Glomerular endothelial cell (primary cell): ENCODE results near the gene RPL4. TPM values are rescaled to one million over a fixed set of nuclear protein-coding genes. Genes with fewer than 3 reads are reported as not detected.
"Not testable (repeated sequence)": the region's sequence is repeated elsewhere in the genome, so short reads cannot be mapped to it uniquely, and the experiment has no call there.

Experiments
- DNase-seq: peaks from one replicate; pipeline ENCODE4 v3.0.0-alpha.2; 2011; ENCODE audit warnings: low read depth, low spot score; ENCODE audit errors: extremely low read depth
- total RNA-seq: library from RNA; depleted of rRNA; stranded (reverse); fragments of >200 nt; gene quantifications from 2 replicates; pipeline ENCODE4 v1.2.3, GENCODE V29; 2015

RPL4 gene
- 2,424 and 3,654 TPM in 2 replicates for total RNA-seq

DNA sequence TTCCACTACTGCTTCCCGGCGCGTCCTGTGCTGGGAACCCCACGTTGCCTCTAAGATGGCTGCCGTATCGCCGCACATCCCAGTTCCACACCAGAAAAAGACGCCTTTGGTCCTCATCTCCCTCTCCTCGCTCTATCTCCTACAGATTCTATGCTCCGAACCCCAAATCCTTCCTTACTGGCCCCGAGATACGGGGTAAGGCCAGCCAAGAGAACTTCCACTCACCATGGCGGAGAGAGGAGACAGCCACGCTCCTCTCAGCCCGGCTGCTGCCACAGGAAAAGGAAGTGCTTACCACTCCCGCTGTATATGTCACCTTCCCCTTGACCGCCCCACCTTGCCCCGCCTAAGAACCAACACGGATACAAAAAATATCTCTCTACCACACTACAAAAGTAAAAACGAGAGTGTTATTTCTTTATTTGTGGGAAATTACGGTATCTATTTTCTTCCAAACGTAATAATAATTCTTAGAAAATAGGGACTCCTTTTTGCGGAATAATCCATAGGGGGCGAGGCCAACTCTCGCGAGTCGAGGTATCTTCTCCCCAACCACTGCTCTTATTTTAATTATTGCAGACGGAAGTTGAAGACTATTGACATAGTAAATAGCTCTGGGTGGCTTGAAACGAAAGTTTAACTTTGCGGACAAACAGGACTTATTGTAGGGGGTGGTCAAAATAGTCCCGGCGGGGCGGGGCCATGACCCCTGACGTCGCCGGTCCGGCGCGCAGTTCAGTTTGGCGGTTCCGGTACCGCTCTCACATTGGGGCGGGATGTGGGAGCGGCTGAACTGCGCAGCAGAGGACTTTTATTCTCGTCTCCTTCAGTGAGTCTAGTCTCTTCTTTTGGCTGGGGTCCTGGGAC, at the start of gene RPL4, which contains the start of gene ZWILCH:
TSS of gene RPL4 (minus strand) at position 293 of the 867 bp plus-strand sequence. CDS start at position 228, 65 bp downstream.
TSS of gene ZWILCH (plus strand) at position 764 of the 867 bp plus-strand sequence. CDS start at position 777, 13 bp downstream.
- DNase-seq: peak; percentile 76

DNA sequence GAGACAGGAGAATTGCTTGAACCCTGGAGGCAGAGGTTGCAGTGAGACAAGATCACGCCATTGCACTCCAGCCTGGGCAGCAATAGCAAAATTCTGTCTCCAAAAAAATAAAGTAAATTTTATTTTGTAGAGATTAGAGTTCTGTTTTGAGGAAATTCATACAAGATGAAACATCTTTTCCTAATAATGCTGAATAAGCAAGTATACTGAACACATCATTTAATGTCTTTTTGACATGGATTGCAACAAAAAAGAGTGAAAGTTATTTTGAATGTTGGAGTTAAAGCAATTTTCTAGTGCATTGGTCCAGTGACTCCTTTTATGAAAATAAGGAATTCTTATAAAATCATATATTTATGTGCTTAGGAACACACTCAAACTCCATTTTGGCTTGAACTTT, 40.6 kb upstream of the RPL4 start:
- no peak for DNase-seq

- DNase-seq: no peak
These were observed 38.2 kb upstream of the RPL4 start for GRCh38 chr15:66542896-66543295.

DNA sequence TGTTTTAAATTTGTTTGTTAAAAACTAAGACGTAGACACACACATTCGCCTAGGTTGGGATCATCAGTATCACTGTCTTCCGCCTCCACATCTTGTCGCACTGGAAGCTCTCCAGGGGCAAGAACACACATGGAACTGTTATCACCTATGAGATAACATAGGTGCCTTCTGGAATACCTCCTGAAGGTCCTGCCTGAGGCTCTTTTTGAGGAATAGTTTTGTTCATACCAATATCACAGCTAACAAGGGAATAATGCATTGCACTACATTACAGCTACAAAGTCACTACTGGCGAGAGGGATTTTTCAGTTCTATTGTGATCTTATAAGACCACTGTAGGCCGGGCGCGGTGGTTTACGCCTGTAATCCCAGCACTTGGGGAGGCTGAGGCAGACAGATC, 30.4 kb upstream of the RPL4 start:
- no peak for DNase-seq

DNA sequence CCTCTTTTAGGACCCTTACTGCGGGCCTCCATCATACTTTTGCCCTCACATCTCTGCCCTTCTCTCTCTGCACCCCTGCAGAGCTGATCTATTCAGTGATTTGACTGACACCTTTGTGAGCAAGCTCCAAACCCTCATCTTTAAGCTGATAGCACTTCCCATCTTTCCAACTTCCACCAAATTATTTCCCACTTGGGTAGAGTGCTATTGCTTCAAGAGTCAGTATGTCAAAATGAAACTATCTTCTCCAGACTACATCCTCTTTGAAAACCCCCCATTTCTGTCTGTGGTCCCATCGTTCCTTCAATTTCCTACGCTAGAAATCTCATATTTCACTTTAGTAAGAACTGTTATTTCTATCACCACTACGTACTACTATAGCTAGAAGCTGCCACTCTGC, 20.2 kb upstream of the RPL4 start:
- no peak for DNase-seq

DNA sequence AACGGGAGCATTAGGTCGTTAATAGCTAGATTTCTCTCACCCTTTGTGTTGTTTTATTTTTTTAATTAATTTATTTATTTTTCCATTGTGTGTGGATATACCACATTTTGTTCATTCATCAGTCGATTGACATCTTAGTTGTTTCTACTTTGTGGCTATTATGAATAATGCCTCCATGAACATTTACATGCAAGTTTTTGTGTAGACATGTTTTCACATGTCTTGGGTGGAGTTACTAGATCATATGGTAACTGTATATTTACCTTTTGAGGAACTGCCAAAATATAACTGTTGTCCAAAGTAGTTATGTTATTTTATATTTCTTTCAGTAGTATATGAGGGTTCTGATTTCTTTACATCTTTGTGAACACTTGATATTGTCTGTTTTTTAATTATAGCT, 19.3 kb upstream of the RPL4 start:
- no peak for DNase-seq

DNA sequence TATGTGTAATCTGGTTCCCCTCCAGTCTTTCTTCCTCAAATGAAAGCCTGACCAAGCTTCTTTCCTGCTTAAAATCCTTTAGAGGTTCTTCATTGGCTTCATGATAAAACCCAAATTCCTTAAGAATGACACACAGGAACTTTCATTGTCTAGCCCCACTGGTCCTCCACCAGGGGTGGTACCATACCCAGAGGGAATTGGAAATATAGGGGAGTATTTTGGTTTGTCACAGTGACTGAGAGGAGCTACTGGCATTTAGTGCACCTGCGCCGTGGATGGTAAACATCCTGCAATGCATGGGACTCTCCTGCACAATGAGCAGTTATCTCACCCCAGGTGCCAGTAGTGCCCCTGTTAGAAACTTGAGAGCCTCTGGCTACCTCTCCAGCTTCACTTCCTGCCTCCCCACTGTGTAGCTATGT, 11.3 kb upstream of the RPL4 start:
- no peak for DNase-seq

GRCh38 chr15:66514586-66514985, 9.9 kb upstream of the RPL4 start:
- no peak for DNase-seq

DNA sequence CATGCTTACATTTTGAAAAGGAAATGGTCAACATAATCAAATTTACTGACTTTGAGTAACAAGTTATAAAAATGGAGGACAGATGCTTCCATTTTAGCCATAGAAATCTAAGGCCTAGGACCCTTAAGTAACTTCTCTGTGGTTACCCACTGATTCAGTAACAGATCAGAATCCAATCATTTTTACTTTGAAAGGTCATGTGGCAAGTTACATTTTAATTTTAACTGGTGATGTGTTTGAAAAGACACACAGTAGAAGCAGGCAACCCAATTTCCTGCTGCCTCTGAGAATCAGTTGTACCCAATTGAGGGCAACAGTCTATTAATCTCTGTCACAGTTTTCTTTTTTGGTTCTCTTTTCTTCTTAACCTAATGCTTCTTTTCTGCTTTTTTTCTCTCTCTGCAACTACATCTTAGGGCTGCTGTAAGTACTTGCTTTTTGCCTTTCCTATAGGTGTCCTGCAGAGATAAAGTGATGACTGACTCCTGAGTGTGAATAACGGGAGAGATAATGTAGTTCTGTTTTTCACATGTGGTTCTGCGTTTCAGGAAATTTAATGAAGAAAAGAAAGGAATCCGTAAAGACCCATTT, 3.7 kb upstream of the RPL4 start:
- DNase-seq: no peak

GRCh38 chr15:66505818-66506217, 1.2 kb upstream of the RPL4 start:
- no peak for DNase-seq

DNA sequence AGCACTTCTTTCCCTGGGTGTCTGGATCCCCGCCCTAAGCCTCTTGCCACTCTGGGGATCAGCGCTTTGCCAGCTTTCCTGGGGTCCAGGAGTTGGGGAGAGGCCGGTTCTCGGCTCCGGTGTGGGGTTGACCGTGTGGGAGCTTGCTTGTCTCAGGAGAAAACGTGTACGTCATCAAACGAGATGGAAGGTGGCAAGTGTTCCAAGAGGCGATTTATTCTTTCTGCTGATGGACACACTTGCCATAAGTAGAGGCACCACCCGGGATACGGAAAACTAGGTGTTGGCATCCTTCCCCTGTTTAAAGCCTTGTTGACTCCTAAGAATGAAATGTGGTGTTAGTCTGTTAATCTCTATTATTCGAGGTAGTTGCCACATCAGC, 766 bp upstream of the RPL4 start:
- no peak for DNase-seq

- DNase-seq: no peak
These were observed 684 bp downstream of the RPL4 start for GRCh38 chr15:66503780-66504562.

- not testable (repeated sequence) for DNase-seq
These were observed 1.5 kb downstream of the RPL4 start for GRCh38 chr15:66503041-66503648.

GRCh38 chr15:66502491-66502890, 2.2 kb downstream of the RPL4 start:
- DNase-seq: no peak

GRCh38 chr15:66500346-66500745, 4.3 kb downstream of the RPL4 start:
- not testable (repeated sequence) for DNase-seq

DNA sequence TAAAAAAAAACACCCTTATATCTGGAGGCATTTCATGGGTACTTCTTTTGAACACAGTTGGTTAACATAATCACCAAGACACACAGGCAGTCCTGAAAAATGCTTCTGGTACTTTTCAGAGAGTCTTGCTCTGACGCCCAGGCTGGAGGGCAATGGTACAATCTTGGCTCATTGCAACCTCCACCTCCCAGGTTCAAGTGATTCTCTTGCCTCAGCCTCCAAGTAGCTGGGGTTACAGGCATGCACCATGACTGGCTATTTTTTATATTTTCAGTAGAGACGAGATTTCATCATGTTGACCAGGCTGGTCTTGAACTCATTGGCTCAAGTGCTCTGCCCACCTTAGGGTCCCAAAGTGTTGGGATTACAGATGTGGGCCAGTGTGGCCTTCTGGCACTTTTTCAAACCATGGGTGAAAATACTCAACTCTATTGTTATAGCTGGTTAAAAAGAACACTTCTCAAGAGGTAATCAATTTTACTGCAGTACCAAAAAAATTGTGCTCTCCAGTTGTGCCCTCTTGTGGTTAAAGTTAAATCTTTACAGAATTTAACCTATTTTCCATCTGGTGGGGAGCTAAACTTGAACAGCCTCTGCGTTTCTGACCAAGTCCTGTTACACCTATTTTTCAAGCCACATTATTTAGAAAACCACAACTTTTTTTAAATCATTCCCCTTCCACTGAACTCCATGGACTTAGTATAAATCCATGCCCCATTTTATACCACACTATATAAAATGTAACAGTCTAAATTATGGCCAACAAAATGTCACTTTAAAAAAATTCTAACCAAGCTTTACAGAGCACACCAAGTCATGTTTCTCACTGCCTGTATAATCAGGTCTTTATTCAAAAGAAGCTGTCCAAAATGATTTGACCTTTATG, 5.9 kb downstream of the RPL4 start:
- DNase-seq: no peak

GRCh38 chr15:66497502-66498455, 6.9 kb downstream of the RPL4 start, which contains the start of gene SNAPC5:
Gene SNAPC5, minus strand, starts transcription at chr15:66497762. Its CDS starts 31 bp downstream, at chr15:66497731.
- DNase-seq: no peak

GRCh38 chr15:66496951-66497501, 7.6 kb downstream of the RPL4 start:
- no peak for DNase-seq
